Muscle layer of colon (tissue), 2 donors: Measurements from ENCODE around the gene PSMD1.

Experiments
- H3K27ac ChIP-seq: one replicate; pipeline ENCODE4 v1.7.0; 2013; ENCODE audit warnings: low read depth, mild to moderate bottlenecking, low read length, moderate library complexity
- H3K27me3 ChIP-seq, 2 donors: one replicate each; pipeline ENCODE4 v1.7.0; 2013; ENCODE audit warnings: low read length in 2 of 2, mild to moderate bottlenecking in 2 of 2; ENCODE audit not compliant: insufficient read depth in 2 of 2, control insufficient read depth in 1 of 2
- H3K36me3 ChIP-seq: one replicate; pipeline ENCODE4 v1.7.0; 2013; ENCODE audit warnings: mild to moderate bottlenecking, low read length; ENCODE audit not compliant: insufficient read depth
- H3K4me1 ChIP-seq: one replicate; pipeline ENCODE4 v1.7.0; 2013; ENCODE audit warnings: mild to moderate bottlenecking, low read length; ENCODE audit not compliant: insufficient read depth
- H3K4me3 ChIP-seq, 2 donors: one replicate each; pipeline ENCODE4 v1.7.0; 2013; ENCODE audit warnings: low read length in 2 of 2, low read depth in 1 of 2, mild to moderate bottlenecking in 1 of 2, moderate library complexity in 1 of 2
- H3K9ac ChIP-seq: one replicate; pipeline ENCODE4 v1.7.0; 2013; ENCODE audit warnings: low read length
- H3K9me3 ChIP-seq: one replicate; pipeline ENCODE4 v1.7.0; 2013; ENCODE audit warnings: mild to moderate bottlenecking, low read length
- donor health status: abdominal sarcoma.
- donor health status: Adenocarcinoma of cecum.

Gene PSMD1

DNA sequence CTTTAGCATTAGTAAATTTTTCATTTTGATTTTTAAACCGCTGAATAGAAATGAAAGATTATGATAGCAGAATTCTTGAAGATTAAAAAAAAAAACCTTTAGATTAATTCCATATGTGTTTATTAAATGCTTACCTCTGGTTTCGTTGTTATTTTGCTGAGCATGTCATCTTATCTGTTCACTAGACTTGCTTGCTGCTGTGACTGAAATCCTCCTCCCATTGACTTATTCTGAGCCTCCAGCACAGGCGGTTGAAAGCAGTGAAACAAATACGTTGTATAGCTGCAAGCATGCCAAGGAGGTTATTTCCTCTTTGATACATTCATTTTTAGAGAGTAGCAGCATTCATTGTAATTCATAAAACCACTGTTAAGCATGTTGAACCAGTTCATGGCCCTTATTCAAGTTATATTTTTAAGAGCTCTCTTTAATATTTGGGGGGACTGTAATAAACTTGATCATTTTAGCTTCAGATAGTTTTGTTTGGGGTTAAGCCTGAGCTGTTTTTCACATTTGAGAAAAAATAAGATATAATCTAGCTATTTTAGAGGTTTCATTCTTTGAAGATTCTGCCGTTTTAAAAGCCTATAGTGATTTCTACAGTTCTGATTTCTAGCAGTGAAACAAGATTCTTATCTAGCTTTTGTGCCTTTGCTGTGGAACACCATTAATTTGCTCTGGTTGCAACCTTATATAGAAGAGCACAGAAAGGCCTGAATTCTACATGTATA lies 68.3 kb downstream of the PSMD1 start, which contains the start of gene HTR2B:
Gene HTR2B (minus strand): TSS at position 205 of the 731 bp plus-strand sequence. CDS start 1,278 bp downstream, outside the sequence.
- no peak within 1 kb of the TSS for H3K27ac ChIP-seq
- H3K36me3 ChIP-seq: no peaks in the 10 kb centered on the region
- H3K27me3 ChIP-seq: no peaks in the 10 kb centered on the region
- no peaks in the 10 kb centered on the region for H3K9me3 ChIP-seq
- H3K4me3 ChIP-seq: no peak within 1 kb of the TSS
- H3K4me1 ChIP-seq: no peaks in the 10 kb centered on the region
- no peak within 1 kb of the TSS for H3K9ac ChIP-seq

DNA sequence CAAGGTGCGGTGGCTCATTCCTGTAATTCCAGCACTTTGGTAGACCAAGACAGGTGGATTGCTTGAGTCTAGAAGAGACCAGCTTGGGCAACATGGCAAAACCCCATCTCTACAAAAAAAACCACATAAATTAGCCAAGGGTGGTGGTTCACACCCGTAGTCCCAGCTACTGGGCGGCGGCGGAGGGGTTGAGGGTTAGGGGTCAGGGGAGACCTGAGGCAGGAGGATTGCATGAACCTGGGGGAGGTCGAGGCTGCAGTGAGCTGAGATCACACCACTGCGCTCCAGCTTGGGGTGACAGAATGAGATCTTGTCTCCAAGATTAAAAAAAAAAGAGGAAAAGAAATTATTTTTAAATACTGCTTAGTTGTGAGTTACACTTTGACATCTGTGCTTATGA lies 69.5 kb downstream of the PSMD1 start:
- Histone ChIP-seq H3K36me3 (no peaks in the 10 kb centered on the region), H3K4me3 (no peak overlapping the region), H3K9ac (no peak overlapping the region), H3K27ac (no peak overlapping the region), H3K9me3 (no peaks in the 10 kb centered on the region), H3K27me3 (no peaks in the 10 kb centered on the region), H3K4me1 (no peaks in the 10 kb centered on the region)

DNA sequence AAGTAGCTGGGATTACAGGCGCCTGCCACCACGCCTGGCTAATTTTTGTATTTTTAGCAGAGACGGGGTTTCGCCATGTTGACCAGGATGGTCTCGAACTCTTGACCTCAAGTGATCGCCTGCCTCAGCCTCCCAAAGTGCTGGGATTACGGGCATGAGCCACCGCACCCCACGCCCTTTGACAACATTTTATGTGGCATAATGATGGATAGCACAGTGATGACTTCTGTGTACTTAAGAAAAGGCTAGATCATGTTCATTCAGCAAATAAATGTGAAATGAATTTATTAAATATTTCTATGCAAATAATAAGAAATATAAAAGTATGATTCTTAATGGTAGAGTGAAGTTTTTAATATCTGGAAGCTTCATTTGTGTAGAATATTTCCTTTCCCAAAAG lies 70.8 kb downstream of the PSMD1 start:
- H3K27ac ChIP-seq: no peak overlapping the region
- H3K9ac ChIP-seq: no peak overlapping the region
- no peaks in the 10 kb centered on the region for H3K36me3 ChIP-seq
- H3K4me1 ChIP-seq: no peaks in the 10 kb centered on the region
- no peaks in the 10 kb centered on the region for H3K9me3 ChIP-seq
- H3K27me3 ChIP-seq: no peaks in the 10 kb centered on the region
- H3K4me3 ChIP-seq: no peak overlapping the region

DNA sequence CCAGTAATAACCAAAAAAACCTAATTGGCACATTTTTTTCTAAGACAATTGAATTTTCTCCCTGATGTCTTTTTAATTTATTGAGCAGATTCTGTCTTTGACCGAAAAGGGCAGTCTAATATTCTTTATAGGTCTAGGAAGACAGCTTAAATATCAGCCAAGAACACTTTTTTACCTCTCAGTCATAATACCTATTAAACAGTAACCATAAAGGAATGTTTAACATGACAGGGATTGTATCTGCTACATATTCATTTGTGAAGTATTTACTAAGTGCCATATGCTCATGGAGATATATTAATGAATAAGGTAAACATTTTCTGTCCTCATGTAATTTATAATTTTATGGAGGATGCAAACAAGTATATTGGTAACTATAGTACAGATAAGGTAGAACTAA lies 71.3 kb downstream of the PSMD1 start:
- no peaks in the 10 kb centered on the region for H3K36me3 ChIP-seq
- no peak overlapping the region for H3K27ac ChIP-seq
- no peaks in the 10 kb centered on the region for H3K27me3 ChIP-seq
- H3K4me3 ChIP-seq: no peak overlapping the region
- no peaks in the 10 kb centered on the region for H3K4me1 ChIP-seq
- H3K9ac ChIP-seq: no peak overlapping the region
- no peaks in the 10 kb centered on the region for H3K9me3 ChIP-seq

GRCh38 chr2:231128541-231128940 lies 71.9 kb downstream of the PSMD1 start:
- H3K4me3 ChIP-seq: no peak overlapping the region
- H3K27ac ChIP-seq: no peak overlapping the region
- H3K36me3 ChIP-seq: no peaks in the 10 kb centered on the region
- H3K4me1 ChIP-seq: no peaks in the 10 kb centered on the region
- no peaks in the 10 kb centered on the region for H3K27me3 ChIP-seq
- H3K9ac ChIP-seq: no peak overlapping the region
- H3K9me3 ChIP-seq: no peaks in the 10 kb centered on the region

- Histone ChIP-seq H3K9ac (no peak overlapping the region), H3K4me1 (no peaks in the 10 kb centered on the region), H3K27ac (no peak overlapping the region), H3K36me3 (no peaks in the 10 kb centered on the region), H3K9me3 (no peaks in the 10 kb centered on the region), H3K4me3 (no peak overlapping the region), H3K27me3 (no peaks in the 10 kb centered on the region)
Observed at GRCh38 chr2:231129216-231129615, 72.5 kb downstream of the PSMD1 start.

DNA sequence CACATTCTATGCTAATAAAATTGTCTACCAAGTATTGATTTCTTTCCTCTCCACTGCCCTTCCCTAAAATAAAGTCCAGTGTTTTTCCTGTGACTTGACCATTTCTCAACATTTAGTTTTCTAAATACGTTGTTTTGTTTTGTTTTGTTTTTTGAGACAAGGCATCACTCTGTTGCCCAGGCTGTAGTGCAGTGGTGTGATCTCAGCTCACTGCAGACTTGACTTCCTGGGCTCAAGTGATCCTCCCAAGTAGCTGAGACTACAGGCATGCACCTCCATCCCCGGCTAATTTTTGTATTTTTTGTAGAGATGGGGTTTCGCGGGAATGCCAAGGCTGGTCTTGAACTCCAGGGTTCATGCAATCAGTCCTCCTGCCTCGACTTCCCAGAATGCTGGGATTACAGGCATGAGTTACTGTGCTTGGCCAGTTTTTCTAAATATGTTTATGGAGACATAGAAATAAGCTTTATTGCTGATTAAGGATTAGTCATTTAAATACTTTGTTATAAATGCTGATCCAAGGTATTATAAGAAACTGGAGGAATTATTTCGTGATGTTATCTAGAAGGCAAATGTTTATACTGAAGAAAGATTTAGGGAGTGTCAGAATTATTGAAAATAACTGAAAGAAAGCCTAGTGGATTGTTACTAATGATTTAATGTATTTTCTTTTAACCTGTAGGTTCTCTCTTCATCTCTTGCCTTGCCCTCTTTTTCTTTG lies 73.8 kb downstream of the PSMD1 start:
- H3K4me1 ChIP-seq: no peaks in the 10 kb centered on the region
- no peak overlapping the region for H3K27ac ChIP-seq
- H3K9ac ChIP-seq: no peak overlapping the region
- no peaks in the 10 kb centered on the region for H3K9me3 ChIP-seq
- H3K4me3 ChIP-seq: no peak overlapping the region
- no peaks in the 10 kb centered on the region for H3K36me3 ChIP-seq
- H3K27me3 ChIP-seq: no peaks in the 10 kb centered on the region

DNA sequence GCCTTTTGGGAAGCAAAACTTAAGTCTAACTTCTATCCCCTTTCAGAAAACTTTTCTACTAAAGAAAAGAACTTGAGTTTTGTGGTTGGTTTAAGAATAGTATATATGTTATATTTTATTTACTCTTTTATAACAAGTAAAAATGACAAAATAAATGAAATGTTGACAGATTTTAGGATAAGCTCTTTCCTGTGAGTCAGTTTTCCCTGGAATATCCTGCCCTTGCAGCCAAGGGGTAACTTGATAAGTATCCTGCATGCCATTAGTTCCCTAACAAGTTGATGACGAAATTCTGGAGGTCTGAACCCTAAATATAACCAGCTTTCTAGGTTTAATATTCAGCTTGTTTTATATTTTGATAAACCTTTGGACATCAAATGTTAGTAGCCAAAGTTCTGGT lies 75.5 kb downstream of the PSMD1 start:
- H3K4me1 ChIP-seq: no peaks in the 10 kb centered on the region
- H3K9ac ChIP-seq: no peak overlapping the region
- no peaks in the 10 kb centered on the region for H3K9me3 ChIP-seq
- H3K27me3 ChIP-seq: no peaks in the 10 kb centered on the region
- H3K4me3 ChIP-seq: no peak overlapping the region
- H3K27ac ChIP-seq: no peak overlapping the region
- no peaks in the 10 kb centered on the region for H3K36me3 ChIP-seq

GRCh38 chr2:231133365-231134099 lies 76.9 kb downstream of the PSMD1 start:
- H3K9ac ChIP-seq: no peak overlapping the region
- H3K4me1 ChIP-seq: peaks cover 5% of the 10 kb centered on the region
- H3K36me3 ChIP-seq: no peaks in the 10 kb centered on the region
- no peak overlapping the region for H3K27ac ChIP-seq
- H3K4me3 ChIP-seq: no peak overlapping the region
- no peaks in the 10 kb centered on the region for H3K9me3 ChIP-seq
- H3K27me3 ChIP-seq: no peaks in the 10 kb centered on the region

GRCh38 chr2:231134910-231135655 lies 78.4 kb downstream of the PSMD1 start:
- peaks cover 5% of the 10 kb centered on the region for H3K4me1 ChIP-seq
- no peak overlapping the region for H3K9ac ChIP-seq
- H3K27ac ChIP-seq: peak overlapping the region; percentile 12
- no peak overlapping the region for H3K4me3 ChIP-seq
- no peaks in the 10 kb centered on the region for H3K27me3 ChIP-seq
- H3K9me3 ChIP-seq: no peaks in the 10 kb centered on the region
- H3K36me3 ChIP-seq: no peaks in the 10 kb centered on the region

GRCh38 chr2:231138699-231139098 lies 82.0 kb downstream of the PSMD1 start:
- Histone ChIP-seq H3K4me3 (no peak overlapping the region), H3K27ac (peak overlapping the region; percentile 56), H3K9ac (no peak overlapping the region), H3K9me3 (no peaks in the 10 kb centered on the region), H3K36me3 (no peaks in the 10 kb centered on the region), H3K27me3 (no peaks in the 10 kb centered on the region), H3K4me1 (peaks cover 5% of the 10 kb centered on the region)
